ENCODE results near the gene TUSC2.
"Not testable (repeated sequence)": the region's sequence is repeated elsewhere in the genome, so short reads cannot be mapped to it uniquely, and the experiment has no call there.

TUSC2 gene

GRCh38 chr3:50316657-50317242 is 11.3 kb downstream of the TUSC2 start:
- DNase-seq = peak; percentile 75

GRCh38 chr3:50314816-50315215 is 13.2 kb downstream of the TUSC2 start:
- DNase-seq = no peak

- no peak for DNase-seq
Measured at GRCh38 chr3:50314342-50314741, 13.7 kb downstream of the TUSC2 start.

GRCh38 chr3:50312041-50312440 is 16.0 kb downstream of the TUSC2 start:
- not testable (repeated sequence) for DNase-seq

- no peak for DNase-seq
Measured at GRCh38 chr3:50304601-50305000, 23.4 kb downstream of the TUSC2 start.

DNA sequence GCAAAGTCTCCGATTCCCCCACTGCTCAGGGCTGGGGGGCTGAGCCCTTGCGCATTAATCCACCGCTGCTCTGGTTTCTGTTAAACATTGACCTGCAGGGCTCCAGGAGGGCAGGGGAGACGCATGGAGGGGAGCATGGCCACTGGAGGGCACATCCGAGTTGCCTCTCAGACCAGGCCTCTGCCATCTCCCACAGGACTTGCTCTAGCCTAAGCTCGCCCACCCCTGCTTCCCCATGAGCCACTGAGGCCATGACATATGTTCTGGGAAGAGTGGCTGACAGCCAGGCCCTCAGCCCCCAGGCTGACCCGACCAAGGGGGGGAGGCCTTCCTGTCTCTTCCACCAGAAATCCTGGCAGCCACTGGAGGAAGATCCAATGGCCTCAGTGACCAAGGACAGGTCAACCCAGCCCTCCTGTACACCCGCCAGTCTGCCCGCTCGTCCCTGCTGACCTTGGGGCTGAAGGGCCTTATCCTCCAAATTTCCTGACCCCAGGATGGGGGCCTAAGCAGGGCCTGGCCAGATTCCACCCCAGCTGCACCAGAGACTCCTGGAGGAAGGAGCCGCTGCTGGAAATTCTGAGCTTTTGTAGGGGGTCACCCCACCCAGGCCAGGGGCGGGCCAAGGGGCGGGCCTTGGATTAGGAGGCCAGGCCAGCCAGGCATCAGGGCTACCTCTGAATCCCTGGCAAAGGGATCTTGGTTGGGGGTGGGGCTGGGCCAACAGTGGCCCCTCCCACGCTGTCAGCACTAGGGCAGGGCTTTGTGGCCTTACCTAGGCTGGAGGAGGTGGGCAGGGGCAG is 24.8 kb downstream of the TUSC2 start, which contains the start of gene HYAL1:
Gene HYAL1, minus strand, starts transcription at position 562 of the 803 bp plus-strand sequence. CDS start 618 bp downstream, outside the sequence.
- no peak for DNase-seq

DNA sequence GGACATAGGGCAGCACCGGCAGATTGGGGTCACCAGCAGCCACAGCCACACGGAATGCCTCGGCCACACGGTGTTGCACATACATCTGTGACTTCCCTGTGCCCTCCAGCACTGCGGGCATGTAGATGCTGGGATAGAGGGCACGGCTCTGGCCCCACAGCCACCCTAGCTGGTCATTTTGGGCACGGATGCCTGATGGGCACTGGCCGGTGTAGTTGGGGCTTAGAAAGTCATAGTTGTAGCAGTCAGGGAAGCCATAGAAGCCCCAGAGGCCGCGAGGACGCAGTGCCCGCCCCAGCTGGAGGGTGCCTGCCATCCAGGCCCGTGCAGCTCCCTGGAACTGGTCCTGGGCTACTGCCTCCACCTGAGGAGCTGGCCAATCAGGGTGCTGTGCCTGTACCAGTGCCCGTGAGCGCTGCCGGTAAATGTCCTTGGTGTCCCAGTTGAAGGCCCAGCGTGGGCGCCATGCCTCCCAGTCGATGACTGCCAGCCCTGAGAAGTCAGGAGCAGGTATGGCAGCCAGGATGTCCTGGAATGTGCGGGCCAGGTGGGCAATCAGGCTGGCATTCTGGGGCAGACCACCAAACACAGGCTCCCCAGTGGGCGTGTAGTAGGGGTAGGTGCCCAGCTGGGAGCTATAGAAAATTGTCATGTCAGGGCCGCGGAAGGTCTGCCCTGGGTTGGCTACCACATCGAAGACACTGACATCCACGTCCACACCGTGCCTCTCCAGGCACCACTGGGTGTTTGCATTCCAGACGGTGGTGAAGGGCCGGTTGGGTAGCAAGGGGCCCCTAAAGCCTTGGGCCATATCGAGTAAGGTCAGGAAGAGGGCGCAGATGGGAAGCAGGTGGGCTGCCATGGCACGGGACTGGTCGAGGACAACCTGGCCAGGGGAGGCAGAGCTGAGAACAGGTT is 25.7 kb downstream of the TUSC2 start:
- DNase-seq = no peak

DNA sequence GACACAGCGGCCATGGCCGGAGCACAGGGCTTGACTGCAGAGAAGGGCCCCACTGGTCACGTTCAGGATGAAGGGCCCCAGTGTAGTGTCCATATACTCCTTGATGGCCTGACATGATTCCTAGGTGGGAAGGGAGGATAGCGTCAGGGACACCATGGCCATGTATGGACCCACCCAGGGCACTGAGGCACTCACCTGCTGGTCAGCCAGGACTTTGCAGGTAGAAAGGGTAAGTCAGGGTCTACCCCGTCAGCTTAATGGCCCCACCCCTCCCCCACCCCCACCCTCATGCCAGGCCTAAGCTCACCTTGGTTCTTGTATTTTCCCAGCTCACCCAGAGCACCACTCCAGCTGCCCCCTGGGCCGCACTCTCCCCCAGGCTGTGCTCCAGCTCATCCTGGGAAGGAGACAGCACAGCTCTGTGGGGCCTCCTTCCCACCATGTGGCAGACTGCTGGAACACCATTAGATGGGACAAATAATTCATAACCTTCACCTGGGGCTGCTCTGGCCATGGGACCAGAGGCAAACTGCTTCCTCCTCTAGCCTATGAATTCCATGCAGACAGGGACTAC is 27.3 kb downstream of the TUSC2 start:
- no peak for DNase-seq

- DNase-seq = no peak
Measured at GRCh38 chr3:50299929-50300680, 27.9 kb downstream of the TUSC2 start.

GRCh38 chr3:50299638-50299928 is 28.4 kb downstream of the TUSC2 start:
- DNase-seq = no peak

GRCh38 chr3:50298836-50299637 is 29.0 kb downstream of the TUSC2 start, which contains the start of the genes HYAL3 and NAA80:
HYAL3 (minus strand) TSS chr3:50299405; CDS start chr3:50295602, 3,803 bp downstream.
NAA80 (minus strand) TSS chr3:50299405; CDS start chr3:50297463, 1,942 bp downstream.
- DNase-seq = peak; percentile 100

- no peak for DNase-seq
Measured at GRCh38 chr3:50297896-50298725, 29.9 kb downstream of the TUSC2 start.

DNA sequence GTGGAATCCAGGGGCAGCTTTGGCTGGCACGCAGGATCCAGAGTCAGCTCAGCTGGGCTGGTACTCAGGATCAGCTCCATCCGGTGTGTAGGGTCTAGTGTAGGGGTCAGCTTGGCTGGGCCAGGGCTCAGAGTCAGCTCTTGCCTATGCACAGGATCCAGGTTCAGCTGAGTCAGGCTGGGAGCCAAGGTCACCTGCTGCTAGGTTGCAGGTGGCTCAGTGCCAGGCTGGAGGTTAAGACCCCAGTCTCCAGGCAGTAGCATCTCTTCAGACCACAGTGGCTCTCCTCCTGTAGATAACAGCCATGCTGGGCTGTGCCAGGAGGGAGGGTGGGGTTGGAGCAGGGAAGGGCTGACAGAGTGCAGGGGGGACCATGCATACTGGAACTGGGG is 30.6 kb downstream of the TUSC2 start:
- no peak for DNase-seq

DNA sequence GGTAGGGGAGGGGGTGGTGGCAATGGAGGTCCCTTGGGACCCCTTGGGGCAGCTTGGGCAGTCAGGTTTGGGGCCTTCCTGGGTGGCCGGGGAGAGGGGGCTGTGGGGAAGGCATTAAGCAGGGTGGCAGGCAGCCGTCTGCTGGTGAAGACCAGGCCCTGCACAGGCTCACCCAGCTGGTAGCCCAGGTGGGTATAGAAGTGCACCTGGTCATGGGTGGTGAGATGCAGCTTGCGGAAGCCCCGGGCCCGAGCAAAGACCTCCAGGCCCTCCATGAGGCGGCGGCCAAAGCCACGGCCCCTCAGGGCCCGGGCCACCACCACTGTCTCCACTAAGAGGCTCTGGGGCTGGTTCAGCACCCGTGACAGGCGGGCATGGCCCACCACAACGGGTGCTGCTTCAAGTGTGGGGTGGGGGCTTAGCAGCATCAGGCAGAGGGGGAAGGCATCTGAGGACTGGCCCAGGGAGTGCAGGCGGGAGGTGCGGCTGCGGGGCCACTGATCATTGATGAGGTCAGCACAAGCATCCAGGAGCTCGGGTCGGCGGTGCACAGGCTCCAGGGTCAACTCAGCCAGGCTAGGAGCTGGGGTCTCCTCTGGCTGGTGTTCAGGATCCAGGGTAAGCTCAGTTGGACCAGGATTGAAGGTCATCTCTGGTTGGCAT is 31.2 kb downstream of the TUSC2 start:
- no peak for DNase-seq

DNA sequence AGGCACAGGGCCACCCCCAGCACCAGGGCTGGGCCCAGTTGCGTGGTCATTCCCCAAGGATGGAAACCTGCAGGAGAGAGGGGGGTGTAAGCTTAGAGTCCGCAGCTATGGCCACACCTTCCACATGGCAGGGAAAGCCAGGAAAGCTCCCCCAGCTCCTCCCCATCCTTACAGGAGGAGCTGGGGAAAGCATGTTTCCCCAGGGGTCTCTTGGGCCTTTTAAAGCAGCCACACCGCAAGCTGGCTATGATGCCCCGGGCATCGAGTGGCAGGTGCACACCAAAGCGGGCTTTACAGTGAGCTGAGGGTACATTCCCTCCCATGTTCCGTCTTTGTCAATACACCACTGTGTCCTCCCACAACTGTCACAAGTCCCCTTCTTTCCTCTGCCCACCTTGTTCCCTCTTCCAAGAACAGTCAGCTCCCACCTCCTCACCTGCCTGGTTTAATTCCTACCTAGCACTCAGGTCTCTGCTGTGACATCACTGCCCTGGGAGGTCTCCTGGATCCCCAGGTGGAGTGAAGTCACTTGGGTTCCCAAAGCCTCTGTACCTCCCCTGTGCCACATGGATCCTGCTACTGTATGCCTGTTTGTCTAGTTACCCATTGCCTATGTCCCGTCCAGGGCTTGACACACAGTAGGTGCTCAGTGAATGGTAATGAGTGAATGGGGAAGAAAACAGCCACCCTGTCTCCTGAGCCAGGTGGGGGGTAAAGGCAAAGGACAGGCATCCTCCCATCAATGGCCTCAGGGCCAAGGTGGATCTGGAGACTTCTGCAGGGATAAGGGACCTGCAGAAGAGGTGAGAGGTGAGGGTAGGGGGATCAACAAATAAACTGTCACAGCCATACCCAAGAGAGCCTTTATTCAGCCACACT is 32.2 kb downstream of the TUSC2 start:
- no peak for DNase-seq

DNA sequence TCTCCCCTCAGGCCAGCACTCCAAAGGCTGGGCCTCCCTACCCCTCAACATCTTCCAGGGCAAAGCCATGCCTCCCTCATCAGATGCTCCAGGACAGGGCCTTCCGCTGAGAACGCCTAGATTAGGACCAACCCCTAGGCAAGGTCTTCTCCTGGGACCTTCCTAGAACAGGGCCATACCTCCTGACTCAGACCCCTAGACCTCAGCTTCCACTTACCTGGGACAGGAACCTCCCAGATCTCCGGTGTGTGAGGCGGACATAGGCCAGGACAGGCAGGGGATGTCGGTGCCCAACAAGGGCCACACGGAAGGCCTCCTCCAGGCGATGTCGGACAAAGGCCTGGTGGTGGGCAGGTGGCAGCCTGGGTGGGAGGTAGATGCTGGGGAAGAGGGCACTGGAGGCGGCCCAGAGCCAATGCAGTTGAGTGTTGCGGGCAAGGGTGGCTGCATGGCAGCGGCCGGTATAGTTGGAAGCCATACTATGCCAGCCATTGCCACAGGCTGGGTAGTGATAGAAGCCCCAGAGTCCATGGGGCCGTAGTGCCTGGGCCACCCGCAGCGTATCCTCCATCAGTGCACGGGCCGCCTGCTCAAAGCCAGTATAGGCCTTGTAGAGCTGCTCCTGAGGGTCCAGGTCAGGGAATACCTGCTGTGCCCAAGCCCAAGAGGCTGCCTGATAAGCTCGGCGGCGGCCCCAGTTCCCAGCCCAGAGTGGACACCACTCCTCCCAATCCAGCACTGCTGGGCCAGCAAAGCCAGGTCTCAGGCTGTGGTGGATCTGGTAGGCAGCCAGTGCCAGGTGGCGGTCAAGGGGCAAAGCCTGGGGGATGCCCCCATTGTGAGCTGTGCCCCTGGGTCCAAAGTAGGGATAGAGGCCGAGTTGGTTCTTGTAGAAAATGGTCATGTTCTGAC is 33.3 kb downstream of the TUSC2 start:
- no peak for DNase-seq

- no peak for DNase-seq
Measured at GRCh38 chr3:50294089-50294488, 33.9 kb downstream of the TUSC2 start.

Measured in stimulated activated CD8-positive, alpha-beta memory T cell treated with anti-CD3 and anti-CD28 coated beads, Interleukin-4, amount 100 ng/mL, for 48 hours (primary cell).